Fibroblast of the aortic adventitia (primary cell): ENCODE data around the gene HNRNPA2B1. TPM values are rescaled to one million over a fixed set of nuclear protein-coding genes. Genes with fewer than 3 reads are reported as not detected.
A peak's percentile ranks its signal among the peaks of the same experiment; 100 is the strongest.

Experiments used
- DNase-seq: peaks from one replicate; pipeline ENCODE4 v3.0.0-alpha.2; 2010; ENCODE audit warnings: low read depth
- H3K4me3 ChIP-seq: 2 replicates; pipeline ENCODE4 v1.5.1; 2011; ENCODE audit warnings: low read depth, mild to moderate bottlenecking, control low read depth, low read length, moderate library complexity
- total RNA-seq: library from RNA; depleted of rRNA; stranded (reverse); fragments of >200 nt; gene quantifications from 2 replicates; pipeline ENCODE4 v1.2.3, GENCODE V29; 2012; ENCODE audit warnings: low replicate concordance
- TF ChIP-seq, protein P1 (sequence below): IDR thresholded peaks from 2 replicates; pipeline ENCODE4 v1.5.1; 2011; ENCODE audit warnings: mild to moderate bottlenecking, low read length, control low read depth, inconsistent platforms; ENCODE audit not compliant: insufficient read depth

Gene HNRNPA2B1
- total RNA-seq, 1 donor: 141 TPM

DNA sequence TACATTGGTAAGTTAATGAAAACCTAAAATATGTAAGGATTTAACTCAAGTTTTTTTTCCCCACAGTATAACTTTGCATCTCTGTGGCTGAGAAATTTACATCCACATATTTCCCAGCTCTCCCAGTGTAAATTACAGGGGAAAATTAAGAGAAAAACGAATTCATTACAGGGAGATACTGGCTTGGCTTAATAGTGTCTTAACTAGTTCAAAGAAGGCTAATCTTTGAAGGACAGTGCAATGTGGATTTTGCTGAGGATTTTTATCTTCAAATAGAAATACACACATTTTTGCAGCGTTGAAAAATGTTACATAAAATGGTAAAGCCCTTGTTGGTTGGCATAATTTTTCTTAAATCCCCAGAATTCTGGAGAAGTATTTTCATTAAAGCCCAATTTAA is 2.5 kb upstream of the HNRNPA2B1 start:
- no peak for DNase-seq
- TF ChIP-seq, protein P1, sequence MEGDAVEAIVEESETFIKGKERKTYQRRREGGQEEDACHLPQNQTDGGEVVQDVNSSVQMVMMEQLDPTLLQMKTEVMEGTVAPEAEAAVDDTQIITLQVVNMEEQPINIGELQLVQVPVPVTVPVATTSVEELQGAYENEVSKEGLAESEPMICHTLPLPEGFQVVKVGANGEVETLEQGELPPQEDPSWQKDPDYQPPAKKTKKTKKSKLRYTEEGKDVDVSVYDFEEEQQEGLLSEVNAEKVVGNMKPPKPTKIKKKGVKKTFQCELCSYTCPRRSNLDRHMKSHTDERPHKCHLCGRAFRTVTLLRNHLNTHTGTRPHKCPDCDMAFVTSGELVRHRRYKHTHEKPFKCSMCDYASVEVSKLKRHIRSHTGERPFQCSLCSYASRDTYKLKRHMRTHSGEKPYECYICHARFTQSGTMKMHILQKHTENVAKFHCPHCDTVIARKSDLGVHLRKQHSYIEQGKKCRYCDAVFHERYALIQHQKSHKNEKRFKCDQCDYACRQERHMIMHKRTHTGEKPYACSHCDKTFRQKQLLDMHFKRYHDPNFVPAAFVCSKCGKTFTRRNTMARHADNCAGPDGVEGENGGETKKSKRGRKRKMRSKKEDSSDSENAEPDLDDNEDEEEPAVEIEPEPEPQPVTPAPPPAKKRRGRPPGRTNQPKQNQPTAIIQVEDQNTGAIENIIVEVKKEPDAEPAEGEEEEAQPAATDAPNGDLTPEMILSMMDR: no peak
- H3K4me3 ChIP-seq: peak overlapping the region; percentile 90

GRCh38 chr7:26202019-26202990 is 1.8 kb upstream of the HNRNPA2B1 start:
- TF ChIP-seq, protein P1: no peak
- H3K4me3 ChIP-seq: peak overlapping the region; percentile 90
- DNase-seq: no peak

- peak; percentile 63 for DNase-seq
- H3K4me3 ChIP-seq: peak within 1 kb of the TSS; percentile 99
- TF ChIP-seq, protein P1: no peak
These were observed 887 bp upstream of the HNRNPA2B1 start, which contains the start of gene CBX3 for GRCh38 chr7:26201247-26202018. TSS of gene CBX3 (plus strand) at chr7:26201745. CDS start at chr7:26202999, 1,254 bp downstream.

DNA sequence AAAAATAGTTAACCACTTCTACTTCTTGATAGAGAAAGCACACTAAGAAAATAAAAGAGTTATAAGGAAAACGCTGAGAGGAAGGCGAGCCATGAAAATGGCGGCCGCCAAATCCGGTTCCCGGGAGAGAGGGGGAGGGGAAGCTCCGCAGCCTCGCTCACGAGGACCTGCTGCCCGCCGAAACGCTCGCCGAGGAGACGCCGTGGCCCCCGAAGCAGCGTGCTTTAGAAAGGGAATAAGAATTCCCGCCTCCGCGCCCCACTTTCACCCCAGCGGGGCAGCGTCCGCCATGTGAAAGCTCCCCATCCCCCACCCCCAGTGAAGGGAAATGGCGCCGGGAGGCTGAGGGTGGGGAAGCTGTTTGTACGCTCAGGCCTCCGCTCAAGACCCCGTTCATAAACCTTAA is 505 bp downstream of the HNRNPA2B1 start:
- H3K4me3 ChIP-seq: peak overlapping the region; percentile 99
- no peak for DNase-seq
- TF ChIP-seq, protein P1: no peak

GRCh38 chr7:26199301-26200037 is 1.1 kb downstream of the HNRNPA2B1 start:
- peak overlapping the region; percentile 99 for H3K4me3 ChIP-seq
- TF ChIP-seq, protein P1: no peak
- DNase-seq: peak; percentile 50

- TF ChIP-seq, protein P1: no peak
- peak overlapping the region; percentile 99 for H3K4me3 ChIP-seq
- no peak for DNase-seq
These were observed 1.8 kb downstream of the HNRNPA2B1 start for GRCh38 chr7:26198781-26199169.
